AG10803 (cell line): ENCODE results near the gene TH.

Source experiments
- DNase-seq: peaks from one replicate; pipeline ENCODE4 v3.0.0; 2010; ENCODE audit warnings: low read depth
- H3K4me3 ChIP-seq: 2 replicates; pipeline ENCODE4 v1.5.1; 2011; ENCODE audit warnings: mild to moderate bottlenecking, low read length, control low read depth
- TF ChIP-seq, protein P1 (sequence below): conservative IDR thresholded peaks from 2 replicates; pipeline ENCODE4 v1.5.1; 2011; ENCODE audit warnings: mild to moderate bottlenecking, low read length, control low read depth, inconsistent platforms

TH gene

DNA sequence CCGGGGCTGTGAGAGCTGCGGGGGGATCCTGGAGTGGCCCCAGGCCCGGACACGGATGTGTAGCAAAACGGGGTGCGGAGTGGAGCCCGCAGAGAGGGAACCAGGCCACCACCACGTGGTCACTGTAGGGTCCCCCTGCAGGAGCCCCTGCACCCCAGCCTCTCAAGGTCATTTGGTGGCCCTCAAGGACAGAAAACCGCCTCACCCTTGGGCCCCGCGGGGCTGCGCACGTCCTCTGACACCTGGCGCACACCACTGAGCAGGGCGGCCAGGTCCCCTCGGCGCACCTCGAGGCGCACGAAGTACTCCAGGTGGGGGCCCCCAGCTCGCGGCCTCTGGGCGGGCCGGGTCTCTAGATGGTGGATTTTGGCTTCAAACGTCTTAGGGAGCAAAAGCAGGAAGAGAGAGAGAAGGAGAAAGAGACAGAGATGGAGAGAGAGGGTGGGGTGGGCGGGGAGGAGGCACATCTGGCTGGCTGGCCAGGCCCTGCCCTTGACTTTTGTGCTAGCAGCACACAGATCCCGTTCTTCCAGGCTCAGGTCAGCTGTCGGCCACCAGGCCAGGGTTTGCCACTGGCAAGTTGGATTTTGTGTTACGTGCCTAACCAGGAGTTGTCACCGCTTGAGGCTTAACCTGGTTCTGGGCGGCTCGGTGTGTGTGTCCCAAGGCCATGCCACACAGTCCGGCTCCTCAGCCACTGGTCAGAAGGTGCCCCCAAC, 3.2 kb downstream of the TH start:
- no peak overlapping the region for H3K4me3 ChIP-seq
- TF ChIP-seq, protein P1, sequence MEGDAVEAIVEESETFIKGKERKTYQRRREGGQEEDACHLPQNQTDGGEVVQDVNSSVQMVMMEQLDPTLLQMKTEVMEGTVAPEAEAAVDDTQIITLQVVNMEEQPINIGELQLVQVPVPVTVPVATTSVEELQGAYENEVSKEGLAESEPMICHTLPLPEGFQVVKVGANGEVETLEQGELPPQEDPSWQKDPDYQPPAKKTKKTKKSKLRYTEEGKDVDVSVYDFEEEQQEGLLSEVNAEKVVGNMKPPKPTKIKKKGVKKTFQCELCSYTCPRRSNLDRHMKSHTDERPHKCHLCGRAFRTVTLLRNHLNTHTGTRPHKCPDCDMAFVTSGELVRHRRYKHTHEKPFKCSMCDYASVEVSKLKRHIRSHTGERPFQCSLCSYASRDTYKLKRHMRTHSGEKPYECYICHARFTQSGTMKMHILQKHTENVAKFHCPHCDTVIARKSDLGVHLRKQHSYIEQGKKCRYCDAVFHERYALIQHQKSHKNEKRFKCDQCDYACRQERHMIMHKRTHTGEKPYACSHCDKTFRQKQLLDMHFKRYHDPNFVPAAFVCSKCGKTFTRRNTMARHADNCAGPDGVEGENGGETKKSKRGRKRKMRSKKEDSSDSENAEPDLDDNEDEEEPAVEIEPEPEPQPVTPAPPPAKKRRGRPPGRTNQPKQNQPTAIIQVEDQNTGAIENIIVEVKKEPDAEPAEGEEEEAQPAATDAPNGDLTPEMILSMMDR: no peak
- DNase-seq: no peak

DNA sequence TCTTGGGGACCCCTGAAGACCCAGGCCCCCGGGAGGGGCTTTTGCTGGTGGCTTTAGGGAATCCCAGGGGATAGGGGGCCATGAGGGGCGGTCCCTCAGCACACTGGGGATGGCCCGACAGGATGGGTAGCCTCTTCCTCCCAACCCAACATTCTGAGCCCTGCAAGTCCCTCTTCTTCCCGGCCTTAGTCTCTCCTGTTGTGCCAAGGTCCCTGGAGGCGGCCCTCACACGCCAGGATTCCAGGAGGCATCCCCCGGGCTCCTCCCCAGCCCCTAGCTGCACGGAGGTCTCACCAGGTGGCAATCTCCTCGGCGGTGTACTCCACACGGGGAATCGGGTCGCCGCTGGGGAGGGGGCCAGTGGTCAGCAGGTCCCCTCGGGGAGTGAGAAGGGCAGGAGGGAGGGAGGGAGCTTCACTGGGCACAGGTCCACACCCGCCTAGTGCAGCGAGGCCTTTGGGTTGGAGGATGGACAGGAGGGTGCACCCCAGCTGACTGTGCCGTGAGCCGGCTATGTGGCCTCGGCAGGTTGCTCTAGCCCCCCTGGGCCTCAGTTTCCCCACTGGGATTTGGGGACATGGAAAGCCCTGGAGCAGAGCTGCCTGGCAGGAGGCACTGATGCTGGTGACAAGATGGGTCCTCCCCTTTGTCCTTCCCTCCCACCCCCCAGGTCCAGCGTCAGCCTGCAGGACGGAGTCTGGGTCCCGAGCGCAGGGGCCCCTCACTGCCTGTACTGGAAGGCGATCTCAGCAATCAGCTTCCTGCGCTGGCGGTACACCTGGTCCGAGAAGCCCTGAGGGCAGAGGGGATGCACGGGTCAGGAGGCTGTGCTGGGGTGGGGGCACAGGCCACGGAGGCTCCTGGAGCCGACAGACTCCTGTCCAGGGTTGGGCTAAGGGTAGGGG, 4.2 kb downstream of the TH start:
- TF ChIP-seq, protein P1: no peak
- no peak overlapping the region for H3K4me3 ChIP-seq
- no peak for DNase-seq

DNA sequence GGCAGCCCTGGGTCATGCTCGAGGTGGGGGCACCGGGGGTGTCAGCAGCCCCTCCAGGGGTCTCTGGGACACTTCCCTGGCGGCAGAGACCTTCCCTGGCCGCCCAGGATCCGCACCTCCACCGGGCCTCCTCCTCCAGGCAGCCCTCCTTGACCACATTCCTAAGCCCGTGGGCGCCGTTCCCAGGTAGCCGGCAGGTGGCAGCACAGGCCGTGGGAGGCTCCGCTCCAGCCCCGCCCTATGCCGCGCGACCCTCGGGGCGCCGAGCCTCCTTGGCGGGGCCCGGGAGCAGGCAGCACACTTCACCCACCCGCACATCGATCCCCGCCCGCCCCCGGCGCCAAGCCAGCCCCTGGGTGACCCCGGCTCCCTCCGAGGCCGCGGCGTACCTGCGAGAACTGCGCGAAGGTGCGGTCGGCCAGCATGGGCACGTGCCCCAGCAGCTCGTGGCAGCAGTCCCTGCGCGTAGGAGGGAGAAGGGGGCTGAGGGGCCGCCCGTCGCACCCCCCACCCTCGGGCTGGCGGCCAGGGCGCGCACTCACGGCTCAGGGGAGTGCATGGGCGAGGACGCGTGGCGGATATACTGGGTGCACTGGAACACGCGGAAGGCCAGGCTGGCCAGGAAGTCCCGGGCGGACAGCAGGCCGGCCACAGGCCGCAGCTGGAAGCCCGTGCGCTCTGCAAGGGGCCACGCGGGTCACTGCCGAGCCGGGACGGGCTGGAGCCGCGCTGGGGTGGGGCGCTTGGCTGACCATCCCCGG, 5.3 kb downstream of the TH start:
- no peak overlapping the region for H3K4me3 ChIP-seq
- DNase-seq: no peak
- TF ChIP-seq, protein P1: 0 out of 2 replicates have a peak, but pooled peaks have one; percentile 21

DNA sequence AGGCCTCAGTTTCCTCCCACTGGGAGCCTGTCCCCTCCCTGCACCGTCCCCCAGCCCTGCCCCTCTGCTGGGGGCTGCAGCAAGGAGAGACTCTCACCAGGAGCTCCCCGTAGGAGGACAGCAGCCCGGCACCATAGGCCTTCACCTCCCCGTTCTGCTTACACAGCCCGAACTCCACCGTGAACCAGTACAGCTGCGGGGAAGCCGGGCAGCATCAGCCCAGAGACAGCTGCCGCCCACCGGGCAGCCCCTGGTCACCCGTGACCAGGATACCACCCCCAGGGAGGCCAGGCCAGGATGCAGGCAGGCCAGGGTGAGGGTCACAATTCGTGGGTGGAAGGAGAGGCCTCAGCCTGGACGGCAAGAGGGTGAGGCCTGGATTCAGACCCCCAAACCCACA, 6.0 kb downstream of the TH start:
- H3K4me3 ChIP-seq: no peak overlapping the region
- no peak for DNase-seq
- TF ChIP-seq, protein P1: no peak

DNA sequence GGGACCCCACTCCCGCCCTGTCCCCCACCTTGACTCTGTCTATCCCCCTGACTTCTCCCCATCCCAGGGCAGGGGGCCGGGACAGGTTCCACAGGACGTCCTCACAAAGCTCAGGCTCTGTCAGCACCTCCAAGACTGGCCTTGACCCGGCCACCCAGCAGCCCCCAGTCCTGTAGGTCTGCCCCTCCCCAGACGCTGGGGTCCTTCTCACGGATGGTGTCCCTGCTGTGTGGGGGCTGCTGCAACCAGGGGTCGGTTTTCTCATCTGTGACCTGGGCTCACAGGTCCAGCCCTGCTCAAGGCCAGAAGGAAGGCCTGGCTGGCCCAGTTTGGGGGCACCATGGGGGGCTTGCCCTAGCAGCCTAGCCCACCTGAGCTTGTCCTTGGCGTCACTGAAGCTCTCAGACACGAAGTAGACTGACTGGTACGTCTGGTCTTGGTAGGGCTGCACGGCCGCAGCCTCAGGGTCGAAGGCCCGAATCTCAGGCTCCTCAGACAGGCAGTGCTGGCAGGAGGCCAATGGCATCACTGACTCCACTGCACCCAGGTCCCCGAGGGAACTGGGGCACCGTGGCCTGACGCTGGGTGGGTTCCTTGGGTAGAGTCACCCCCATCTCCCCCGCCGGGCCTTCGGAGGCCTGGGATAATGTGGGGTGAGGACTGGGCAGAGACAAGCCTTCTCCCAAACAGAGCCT, 6.6 kb downstream of the TH start:
- H3K4me3 ChIP-seq: no peak overlapping the region
- no peak for DNase-seq
- TF ChIP-seq, protein P1: no peak

DNA sequence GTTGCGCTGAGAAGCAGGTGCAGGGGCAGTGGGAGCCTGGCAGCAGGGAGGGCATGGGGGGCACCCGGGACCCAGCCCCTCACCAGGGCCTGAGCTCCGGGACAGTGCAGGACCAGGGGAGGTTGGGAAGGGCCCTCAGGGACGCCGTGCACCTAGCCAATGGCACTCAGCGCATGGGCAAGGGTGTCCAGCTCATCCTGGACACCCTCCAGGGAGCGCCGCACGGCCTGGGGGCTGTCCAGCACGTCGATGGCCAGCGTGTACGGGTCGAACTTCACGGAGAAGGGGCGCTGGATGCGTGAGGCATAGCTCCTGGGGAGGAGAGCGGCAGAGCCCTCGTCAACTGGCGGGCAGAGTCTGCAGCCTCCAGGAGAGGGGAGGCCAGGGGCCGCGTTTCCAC, 7.5 kb downstream of the TH start:
- no peak for DNase-seq
- H3K4me3 ChIP-seq: no peak overlapping the region
- TF ChIP-seq, protein P1: no peak
